GM10266 (cell line): ENCODE data around the gene PLA2R1.

Experiments
- DNase-seq: peaks from one replicate; pipeline ENCODE4 v3.0.0; 2012; ENCODE audit errors: extremely low spot score
- TF ChIP-seq, protein P1 (sequence below): IDR thresholded peaks from 2 replicates; pipeline ENCODE4 v1.5.1; 2012; ENCODE audit warnings: mild to moderate bottlenecking, low read depth; ENCODE audit not compliant: control insufficient read depth, insufficient read depth; ENCODE audit errors: missing control alignments

Gene PLA2R1

DNA sequence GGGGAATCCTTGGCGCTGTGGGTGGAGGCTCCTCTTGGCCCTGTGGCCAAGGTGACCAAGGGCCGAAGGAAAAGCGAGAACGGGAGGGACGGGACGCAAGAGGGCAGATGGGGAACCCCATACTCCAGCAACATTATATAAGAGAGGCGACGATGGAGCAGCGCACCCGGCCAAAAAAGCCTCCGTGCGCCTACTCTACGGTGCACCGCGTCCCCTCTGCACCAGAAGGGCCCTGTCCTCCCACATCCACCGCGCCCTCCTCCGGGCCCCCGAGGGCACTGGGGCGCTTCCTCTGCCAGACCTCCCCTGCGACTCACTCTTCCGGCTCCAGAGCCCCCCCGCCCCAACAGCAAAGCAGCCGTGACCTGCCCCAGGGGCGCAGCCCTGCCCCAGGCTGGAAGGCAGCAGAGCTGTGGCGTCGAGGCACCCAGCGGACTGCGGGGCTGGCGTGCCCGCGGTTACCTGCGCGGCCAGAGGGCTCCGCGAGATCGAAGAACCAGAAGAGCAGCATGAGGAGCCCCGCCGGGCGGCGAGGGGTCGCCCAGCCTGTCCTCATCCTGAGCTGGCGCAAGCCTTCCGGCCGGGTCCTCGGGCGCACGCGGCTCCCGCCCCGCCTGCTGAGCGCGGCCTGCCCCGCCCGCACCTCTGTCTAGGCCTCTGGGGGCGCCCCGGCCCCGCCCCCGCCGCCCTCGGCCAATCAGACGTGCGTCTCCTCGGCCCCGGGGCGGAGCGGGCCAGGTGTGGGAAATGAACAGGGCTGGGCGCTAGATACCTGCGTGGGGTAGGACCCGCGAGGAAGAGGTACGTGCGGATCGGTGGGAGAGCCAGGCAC lies 158.1 kb downstream of the PLA2R1 start, which contains the start of gene LY75:
Gene LY75 (minus strand): TSS at position 630 of the 832 bp plus-strand sequence.
- TF ChIP-seq, protein P1, sequence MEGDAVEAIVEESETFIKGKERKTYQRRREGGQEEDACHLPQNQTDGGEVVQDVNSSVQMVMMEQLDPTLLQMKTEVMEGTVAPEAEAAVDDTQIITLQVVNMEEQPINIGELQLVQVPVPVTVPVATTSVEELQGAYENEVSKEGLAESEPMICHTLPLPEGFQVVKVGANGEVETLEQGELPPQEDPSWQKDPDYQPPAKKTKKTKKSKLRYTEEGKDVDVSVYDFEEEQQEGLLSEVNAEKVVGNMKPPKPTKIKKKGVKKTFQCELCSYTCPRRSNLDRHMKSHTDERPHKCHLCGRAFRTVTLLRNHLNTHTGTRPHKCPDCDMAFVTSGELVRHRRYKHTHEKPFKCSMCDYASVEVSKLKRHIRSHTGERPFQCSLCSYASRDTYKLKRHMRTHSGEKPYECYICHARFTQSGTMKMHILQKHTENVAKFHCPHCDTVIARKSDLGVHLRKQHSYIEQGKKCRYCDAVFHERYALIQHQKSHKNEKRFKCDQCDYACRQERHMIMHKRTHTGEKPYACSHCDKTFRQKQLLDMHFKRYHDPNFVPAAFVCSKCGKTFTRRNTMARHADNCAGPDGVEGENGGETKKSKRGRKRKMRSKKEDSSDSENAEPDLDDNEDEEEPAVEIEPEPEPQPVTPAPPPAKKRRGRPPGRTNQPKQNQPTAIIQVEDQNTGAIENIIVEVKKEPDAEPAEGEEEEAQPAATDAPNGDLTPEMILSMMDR, result no peak
- peak; percentile 87 for DNase-seq

DNA sequence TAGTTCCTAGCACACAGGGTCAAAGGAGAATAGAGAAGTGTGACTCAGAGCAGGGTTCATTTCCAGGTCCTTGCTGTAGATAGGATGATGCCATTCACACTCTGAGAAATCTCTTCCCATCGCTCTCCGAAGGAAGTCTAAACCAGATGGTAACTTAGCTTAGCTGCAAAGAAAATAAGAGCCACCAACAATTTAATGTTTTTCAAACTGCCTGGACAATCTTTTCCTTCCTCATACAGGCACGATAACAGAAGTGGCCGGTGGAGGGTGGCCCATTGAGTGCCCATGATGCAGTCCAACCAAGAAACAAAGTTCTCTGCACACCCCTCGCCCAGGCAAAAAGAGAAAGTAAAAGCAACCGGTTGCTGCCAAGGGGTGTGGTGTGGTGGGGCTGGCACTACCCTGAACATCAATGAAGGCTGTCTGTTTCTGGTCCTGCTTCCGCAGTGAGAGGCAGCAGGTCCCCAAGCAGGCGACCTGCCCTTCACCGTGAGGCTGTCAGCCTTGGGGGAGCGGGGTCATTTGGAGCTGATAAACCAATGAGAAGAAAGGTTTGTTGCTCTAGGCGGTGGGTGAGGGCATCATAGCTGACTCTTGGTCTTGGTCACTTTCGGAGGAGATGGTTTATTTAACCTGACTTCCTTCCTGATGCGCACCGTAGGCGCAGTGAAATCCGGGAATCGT lies 158.8 kb downstream of the PLA2R1 start:
- peak; percentile 39 for DNase-seq
- TF ChIP-seq, protein P1, result no peak

DNA sequence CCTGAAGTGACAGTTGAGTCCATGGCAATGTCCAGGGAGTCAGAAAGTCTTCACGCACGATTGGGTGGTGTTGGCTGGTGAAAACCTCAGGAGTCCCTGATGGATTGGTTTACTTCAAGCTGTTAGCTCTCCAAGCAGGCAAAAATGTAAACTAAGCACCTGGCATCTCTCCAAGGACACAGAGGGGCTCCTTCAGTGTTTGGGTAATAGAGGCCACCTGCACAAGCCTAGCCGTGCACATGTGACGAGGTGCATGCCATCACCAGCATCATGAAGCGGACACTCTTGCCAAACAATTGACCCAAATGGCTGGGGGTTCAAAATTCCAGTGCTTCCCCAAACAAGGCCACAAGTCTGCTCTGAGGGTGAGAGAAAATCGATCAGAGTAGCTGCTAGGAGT lies 159.7 kb downstream of the PLA2R1 start:
- TF ChIP-seq, protein P1, result no peak
- no peak for DNase-seq

DNA sequence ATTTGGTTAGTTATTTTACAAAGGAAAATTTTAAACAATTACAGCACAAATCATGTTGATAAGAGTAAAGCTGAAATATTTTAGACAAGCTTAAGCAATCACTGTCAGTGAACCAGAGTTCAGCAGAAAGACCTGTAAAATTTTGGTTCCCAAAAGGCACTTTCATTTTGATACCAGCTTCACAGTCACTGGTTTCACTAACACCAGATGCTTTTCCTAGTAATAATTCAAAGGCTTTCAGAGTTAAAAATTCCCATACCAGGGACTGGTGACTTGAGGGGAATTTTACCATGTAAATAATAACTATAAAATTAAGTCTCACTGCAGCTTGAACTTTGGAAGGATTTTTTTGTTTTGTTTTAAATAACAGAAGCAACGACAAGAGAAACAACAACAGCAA lies 162.1 kb downstream of the PLA2R1 start:
- no peak for DNase-seq
- TF ChIP-seq, protein P1, result no peak

DNA sequence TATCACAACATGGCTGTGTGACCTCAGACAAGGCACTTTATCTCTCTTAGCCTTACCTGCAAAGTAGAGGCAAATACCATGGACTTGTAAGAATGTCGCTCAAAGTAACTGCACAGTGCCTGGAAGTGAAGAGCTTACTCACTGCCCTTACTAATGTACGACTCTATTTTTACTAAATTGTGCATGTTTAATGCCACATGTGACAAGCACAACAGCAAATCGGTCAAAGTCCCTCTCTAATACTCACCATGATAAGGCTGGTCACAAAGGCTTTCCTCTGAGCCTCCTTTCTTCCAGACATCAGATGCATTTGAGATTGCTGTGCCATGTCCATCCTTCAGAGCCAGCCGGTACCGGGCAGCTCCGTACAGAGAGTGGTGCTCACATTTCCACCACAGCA lies 164.0 kb downstream of the PLA2R1 start:
- DNase-seq, result no peak
- TF ChIP-seq, protein P1, result no peak

DNA sequence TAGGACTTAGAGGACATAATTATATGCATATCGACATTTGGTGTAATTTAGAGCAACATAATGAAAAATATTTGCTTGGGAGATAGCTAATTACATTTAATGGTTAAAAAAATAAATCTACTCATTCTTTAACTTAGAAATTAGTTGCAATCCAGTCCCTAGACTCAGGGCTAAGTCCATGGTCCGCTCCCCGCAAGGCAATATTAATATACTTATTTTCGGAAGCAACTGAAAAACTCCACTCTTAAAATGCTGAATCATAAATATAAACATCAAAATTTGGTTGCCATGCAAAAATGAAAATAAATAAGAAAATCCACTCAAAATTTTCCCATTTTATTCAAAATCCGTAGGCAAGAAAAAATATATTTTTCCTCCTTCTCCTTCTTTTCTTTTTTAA lies 164.7 kb downstream of the PLA2R1 start:
- DNase-seq, result no peak
- TF ChIP-seq, protein P1, result no peak

DNA sequence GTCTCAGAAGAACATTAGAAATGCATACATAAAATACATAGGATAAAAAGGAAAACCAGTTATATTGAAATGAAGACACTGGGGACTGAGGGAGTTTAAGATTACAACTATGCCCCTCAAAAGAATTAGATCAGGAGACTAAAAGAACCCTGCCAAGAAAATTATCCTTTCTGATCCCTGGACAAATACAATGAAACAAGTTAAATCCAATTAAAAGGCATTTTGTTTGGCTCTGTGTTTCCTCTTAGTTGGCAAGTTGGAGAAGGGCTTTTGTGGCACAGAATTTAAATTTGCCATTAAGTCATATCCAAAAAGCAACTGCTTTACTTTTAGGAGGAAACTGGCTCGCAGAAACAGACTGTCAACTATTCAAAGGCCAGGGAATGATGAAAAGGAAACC lies 165.3 kb downstream of the PLA2R1 start:
- TF ChIP-seq, protein P1, result no peak
- DNase-seq, result no peak
